Right lobe of liver (tissue), 4 donors: ENCODE data around the gene COL16A1.

Experiments used
- CTCF ChIP-seq, 4 donors: fragments of 200-600 bp in 3 of 4; fragments of 450-650 bp in 1 of 4; IDR thresholded peaks; one replicate each; pipeline versions ENCODE4 v1.5.1 to v1.8.0; 2016 to 2022; ENCODE audit warnings: antibody characterized with exemption in 4 of 4, mild to moderate bottlenecking in 2 of 4
- POLR2A ChIP-seq: fragments of 450-650 bp; IDR thresholded peaks from one replicate; pipeline ENCODE4 v1.6.1; 2017; ENCODE audit warnings: antibody characterized with exemption, mild to moderate bottlenecking
- donor health status: DM: no; HTN: no; CAD: no.
- donor health status: DM: no; HTN: no; CAD: no.
- donor health status: DM: no; HTN: yes; CAD: no.

- no peak for TF ChIP-seq CTCF (IDR thresholded peaks at IDR 0.05)
- TF ChIP-seq POLR2A: no peak
Observed at GRCh38 chr1:31727849-31728248, 24.0 kb upstream of the COL16A1 start.
